Measurements from ENCODE around the gene ZNF511. TPM values are rescaled to one million over a fixed set of nuclear protein-coding genes. Genes with fewer than 3 reads are reported as not detected.

Gene ZNF511
- total RNA-seq, 1 experiment from 2014 or later, result 89.4 TPM

- Histone ChIP-seq H3K56ac (ENCODE audit: insufficient read length, low read depth, low read length) (no peak overlapping the region), H3K27me3 (ENCODE audit: insufficient read depth, low read length) (peaks cover 4% of the 10 kb centered on the region; the same call in 1 of the 2 replicates), H2AFZ (ENCODE audit: low read length) (no peak overlapping the region), H3K14ac (ENCODE audit: insufficient read depth, low read length) (no peak overlapping the region), H3K4me2 (ENCODE audit: insufficient read depth, insufficient read length, low read length) (no peak overlapping the region), H2BK5ac (ENCODE audit: insufficient read length, low read length) (no peak overlapping the region), H3K79me1 (ENCODE audit: insufficient read depth, low read depth, low read length, poor library complexity, severe bottlenecking) (no peaks in the 10 kb centered on the region), H2AK5ac (ENCODE audit: insufficient read length, low read length) (no peak overlapping the region), H4K91ac (ENCODE audit: insufficient read length, low read depth, low read length) (no peak overlapping the region), H4K8ac (replicated peaks; ENCODE audit: insufficient read length, low read depth, low read length) (no peak overlapping the region), H2BK12ac (ENCODE audit: insufficient read length, low read depth, low read length) (no peak overlapping the region), H3K27ac (ENCODE audit: insufficient read length, low read depth, low read length) (no peak overlapping the region), H3K4ac (ENCODE audit: low read depth, low read length) (no peak overlapping the region), H3K23ac (ENCODE audit: insufficient read length, low read depth, low read length) (no peak overlapping the region), H3K9ac (ENCODE audit: extremely low read depth, insufficient read length, low read length) (no peak overlapping the region), H3K23me2 (ENCODE audit: insufficient read length, low read depth, low read length, poor library complexity, severe bottlenecking) (no peaks in the 10 kb centered on the region), H2BK20ac (ENCODE audit: low read depth, low read length, poor library complexity, severe bottlenecking) (no peak overlapping the region), H3K9me3 (ENCODE audit: control insufficient read depth, low read depth, low read length) (no peaks in the 10 kb centered on the region), H2BK120ac (ENCODE audit: low read depth, low read length, poor library complexity, severe bottlenecking) (no peak overlapping the region), H3K18ac (ENCODE audit: insufficient read length, low read depth, low read length) (no peak overlapping the region), H3K79me2 (ENCODE audit: insufficient read depth, low read length) (no peaks in the 10 kb centered on the region), H4K20me1 (ENCODE audit: control insufficient read depth, insufficient read depth, insufficient read length) (no peaks in the 10 kb centered on the region), H4K5ac (ENCODE audit: insufficient read length, low read depth, low read length) (no peak overlapping the region), H3K4me1 (ENCODE audit: insufficient read depth, low read length) (no peaks in the 10 kb centered on the region), H2BK15ac (ENCODE audit: low read depth, low read length) (no peak overlapping the region), H3T11ph (ENCODE audit: low read length) (no peak overlapping the region)
- peaks cover 25% of the 10 kb centered on the region for H3K27me3 Mint-ChIP-seq (ENCODE audit: low read depth)
- WGBS (ENCODE audit: extremely low coverage, insufficient read length, low lambda C conversion rate), result no CpG with 5 or more reads among the region's 9 CpGs
- H3K9me3 Mint-ChIP-seq, result peaks cover 4 to 5% of the 10 kb centered on the region in 2 experiments; a peak in 4 of 5 replicates
- no peak for DNase-seq
- H3K27ac Mint-ChIP-seq, result no peak overlapping the region
- H3K4me1 Mint-ChIP-seq, result peaks cover 0 to 9% of the 10 kb centered on the region in 2 experiments; a peak in 1 of 4 replicates
- peaks cover 2 to 17% (median 15%) of the 10 kb centered on the region in 3 experiments; a peak in 6 of 7 replicates for H3K36me3 Mint-ChIP-seq (ENCODE audit: insufficient read depth in 1 of 3, low read depth in 3 of 3)
- TF ChIP-seq CTCF (conservative IDR thresholded peaks at IDR 0.05), result no peak
- no peak overlapping the region for H3K4me3 Mint-ChIP-seq
Observed at GRCh38 chr10:133316266-133316665, 7.6 kb downstream of the ZNF511 start.
